AG09309 (cell line): ENCODE results near the gene SNAPIN.
A peak's percentile ranks its signal among the peaks of the same experiment; 100 is the strongest.

Source experiments
- DNase-seq: peaks from one replicate; pipeline ENCODE4 v3.0.0-alpha.2; 2010; ENCODE audit warnings: low read depth
- H3K4me3 ChIP-seq: 2 replicates; pipeline ENCODE4 v1.5.1; 2011; ENCODE audit warnings: mild to moderate bottlenecking, low read depth, low read length, moderate library complexity; ENCODE audit not compliant: control insufficient read depth
- TF ChIP-seq, protein P1 (sequence below): IDR thresholded peaks from 2 replicates; pipeline ENCODE4 v1.5.1; 2011; ENCODE audit warnings: mild to moderate bottlenecking, low read depth, low read length, inconsistent platforms; ENCODE audit not compliant: insufficient read depth, control insufficient read depth; ENCODE audit errors: missing control alignments

SNAPIN gene

GRCh38 chr1:153612111-153612754 is 46.3 kb upstream of the SNAPIN start:
- DNase-seq = no peak
- peak overlapping the region; percentile 69 for H3K4me3 ChIP-seq
- TF ChIP-seq, protein P1, sequence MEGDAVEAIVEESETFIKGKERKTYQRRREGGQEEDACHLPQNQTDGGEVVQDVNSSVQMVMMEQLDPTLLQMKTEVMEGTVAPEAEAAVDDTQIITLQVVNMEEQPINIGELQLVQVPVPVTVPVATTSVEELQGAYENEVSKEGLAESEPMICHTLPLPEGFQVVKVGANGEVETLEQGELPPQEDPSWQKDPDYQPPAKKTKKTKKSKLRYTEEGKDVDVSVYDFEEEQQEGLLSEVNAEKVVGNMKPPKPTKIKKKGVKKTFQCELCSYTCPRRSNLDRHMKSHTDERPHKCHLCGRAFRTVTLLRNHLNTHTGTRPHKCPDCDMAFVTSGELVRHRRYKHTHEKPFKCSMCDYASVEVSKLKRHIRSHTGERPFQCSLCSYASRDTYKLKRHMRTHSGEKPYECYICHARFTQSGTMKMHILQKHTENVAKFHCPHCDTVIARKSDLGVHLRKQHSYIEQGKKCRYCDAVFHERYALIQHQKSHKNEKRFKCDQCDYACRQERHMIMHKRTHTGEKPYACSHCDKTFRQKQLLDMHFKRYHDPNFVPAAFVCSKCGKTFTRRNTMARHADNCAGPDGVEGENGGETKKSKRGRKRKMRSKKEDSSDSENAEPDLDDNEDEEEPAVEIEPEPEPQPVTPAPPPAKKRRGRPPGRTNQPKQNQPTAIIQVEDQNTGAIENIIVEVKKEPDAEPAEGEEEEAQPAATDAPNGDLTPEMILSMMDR = no peak

GRCh38 chr1:153612755-153613331 is 45.7 kb upstream of the SNAPIN start, which contains the start of gene S100A16:
TSS of gene S100A16 (minus strand) at chr1:153613137. CDS start at chr1:153608151, 4,986 bp downstream.
- peak within 1 kb of the TSS; percentile 69 for H3K4me3 ChIP-seq
- TF ChIP-seq, protein P1 = no peak
- no peak for DNase-seq

DNA sequence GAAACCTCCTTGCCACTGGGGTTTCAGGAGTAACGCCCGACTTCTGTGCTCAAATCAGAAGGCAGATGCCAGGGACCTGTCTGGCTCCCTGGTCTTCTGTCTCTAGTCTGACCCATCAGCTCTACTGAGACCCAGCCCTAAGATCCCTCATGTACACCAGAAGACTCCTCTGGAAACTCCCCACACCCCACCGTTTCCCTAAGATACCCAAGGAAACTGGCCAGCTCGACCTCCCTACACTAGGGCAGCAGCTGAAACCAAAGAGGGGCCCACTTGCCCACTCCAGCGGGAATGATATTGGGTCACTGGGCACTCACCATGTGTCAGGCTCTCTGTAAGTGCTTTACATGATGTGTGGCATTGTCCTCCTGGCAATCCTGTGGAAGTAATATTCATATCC is 45.1 kb upstream of the SNAPIN start:
- TF ChIP-seq, protein P1 = no peak
- no peak for DNase-seq
- peak overlapping the region; percentile 69 for H3K4me3 ChIP-seq

DNA sequence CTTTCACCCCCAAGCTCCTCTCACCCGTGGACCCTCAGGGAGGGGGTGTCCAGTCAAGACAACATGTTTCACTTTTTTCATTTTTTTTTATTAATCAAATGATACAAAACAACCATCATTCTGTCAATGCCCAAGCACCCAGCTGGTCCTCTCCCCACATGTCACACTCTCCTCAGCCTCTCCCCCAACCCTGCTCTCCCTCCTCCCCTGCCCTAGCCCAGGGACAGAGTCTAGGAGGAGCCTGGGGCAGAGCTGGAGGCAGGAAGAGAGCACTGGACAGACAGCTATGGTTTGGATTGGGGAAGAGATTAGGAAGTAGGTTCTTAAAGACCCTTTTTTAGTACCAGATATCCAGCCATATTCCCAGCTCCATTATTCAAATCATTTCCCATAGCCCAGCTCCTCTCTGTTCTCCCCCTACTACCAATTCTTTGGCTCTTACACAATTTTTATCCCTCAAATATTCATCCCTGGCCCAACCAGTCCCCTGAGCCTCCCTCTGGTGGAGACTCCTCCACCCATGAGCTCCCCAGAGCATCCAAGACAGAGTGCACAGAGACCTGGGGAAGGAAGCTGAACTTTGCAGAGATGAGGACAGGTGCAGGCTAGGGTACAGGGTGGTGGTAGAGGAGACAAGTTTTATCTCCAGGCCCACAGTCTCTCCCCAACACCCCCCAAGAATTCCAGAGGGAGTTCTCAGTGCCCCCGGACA is 44.2 kb upstream of the SNAPIN start:
- TF ChIP-seq, protein P1 = peak; percentile 33
- no peak overlapping the region for H3K4me3 ChIP-seq
- no peak for DNase-seq

DNA sequence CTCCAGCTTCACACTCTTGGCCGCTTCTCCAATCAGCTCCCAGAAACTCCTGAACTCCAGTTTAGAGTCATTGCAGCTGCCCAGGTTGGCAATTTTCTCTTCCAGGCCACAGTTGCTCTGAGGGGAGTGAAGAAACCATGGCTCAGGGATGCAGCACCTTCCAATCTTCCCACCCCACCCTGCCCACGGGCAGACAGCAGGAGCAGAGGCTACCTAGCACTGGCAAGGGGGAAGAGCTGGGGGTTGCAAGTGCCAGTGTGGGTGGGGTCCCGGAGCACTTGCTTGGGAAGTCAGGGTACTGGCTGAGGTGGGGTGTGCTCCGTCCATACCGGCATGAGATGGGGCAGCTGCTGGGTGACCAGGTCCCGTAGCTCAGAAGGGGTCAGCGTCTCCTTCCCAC is 43.6 kb upstream of the SNAPIN start:
- H3K4me3 ChIP-seq = no peak overlapping the region
- no peak for DNase-seq

GRCh38 chr1:153615406-153615805 is 43.1 kb upstream of the SNAPIN start:
- TF ChIP-seq, protein P1 = no peak
- H3K4me3 ChIP-seq = no peak overlapping the region

More for the DNA sequence above, 43.6 kb upstream of the SNAPIN start:
- TF ChIP-seq, protein P1 = no peak

More at GRCh38 chr1:153615406-153615805, 43.1 kb upstream of the SNAPIN start:
- DNase-seq = no peak
